ENCODE data around the gene BOLL. TPM values are rescaled to one million over a fixed set of nuclear protein-coding genes. Genes with fewer than 3 reads are reported as not detected.
A peak's percentile ranks its signal among the peaks of the same experiment; 100 is the strongest.
"Not testable (repeated sequence)": the region's sequence is repeated elsewhere in the genome, so short reads cannot be mapped to it uniquely, and the experiment has no call there.

The BOLL gene
- total RNA-seq, 1 experiment from 2014 or later = not detected

GRCh38 chr2:197710424-197711042, 74.6 kb downstream of the BOLL start:
- H4K20me1 ChIP-seq (ENCODE audit: low read length) = peaks cover 42% of the 10 kb centered on the region
- BruUV-seq (replicated peaks) = no TSS peak
- POLR2A ChIA-PET (ENCODE audit: unreplicated experiment) = interaction anchor here (0.6 kb wide), 1 partner anchor 211 kb away, joined by 3 read pairs; the partner anchor contains the start of genes HSPD1 and HSPE1
- no peak overlapping the region for H3K9ac ChIP-seq (ENCODE audit: low read length)
- CTCF ChIA-PET = no interaction called here
- no peaks in the 10 kb centered on the region for H3K9me3 ChIP-seq (ENCODE audit: low read length)
- H3K4me1 ChIP-seq (ENCODE audit: insufficient read depth, low read length) = peaks cover 9% of the 10 kb centered on the region
- H3K27me3 ChIP-seq (ENCODE audit: low read length) = no peaks in the 10 kb centered on the region
- ATAC-seq (no peak), DNase-seq (no peak)
- no peak for TF ChIP-seq EZH2phosphoT487 (IDR thresholded peaks at IDR 0.05; ENCODE audit: borderline replicate concordance, low read length)
- TF ChIP-seq CTCF (conservative IDR thresholded peaks at IDR 0.05; ENCODE audit: low read depth, low read length) = no peak
- TF ChIP-seq EZH2 (IDR thresholded peaks at IDR 0.05; ENCODE audit: low read length, unreplicated experiment) = no peak
- H3K4me3 ChIP-seq (ENCODE audit: low read length) = no peak overlapping the region
- H3K36me3 ChIP-seq (ENCODE audit: low read depth, low read length) = peaks cover 19% of the 10 kb centered on the region
- H3K9me2 ChIP-seq (replicated peaks; ENCODE audit: low read length) = no peaks in the 10 kb centered on the region
- H3K27ac ChIP-seq (ENCODE audit: low read length) = no peak overlapping the region
- no peak overlapping the region for H2AFZ ChIP-seq (ENCODE audit: low read length)
- H3K79me2 ChIP-seq (ENCODE audit: low read length) = peaks cover 84% of the 10 kb centered on the region
- intact Hi-C loops (cut with micrococcal nuclease) = no loop called here
- no peak overlapping the region for H3K4me2 ChIP-seq (ENCODE audit: low read length)
- H3F3A ChIP-seq (ENCODE audit: low read length, unreplicated experiment) = no peaks in the 10 kb centered on the region

- peak overlapping the region; percentile 91 for H3K4me3 ChIP-seq (ENCODE audit: low read length)
- H3K9me2 ChIP-seq (replicated peaks; ENCODE audit: low read length); H3K9me3 ChIP-seq (ENCODE audit: low read length); CTCF ChIA-PET; H3K9ac ChIP-seq (ENCODE audit: low read length); H3K27me3 ChIP-seq (ENCODE audit: low read length); ATAC-seq; H2AFZ ChIP-seq (ENCODE audit: low read length); DNase-seq; BruUV-seq (replicated peaks); H3K27ac ChIP-seq (ENCODE audit: low read length); H3F3A ChIP-seq (ENCODE audit: low read length, unreplicated experiment); POLR2A ChIA-PET (ENCODE audit: unreplicated experiment): not testable (repeated sequence)
- peak overlapping the region; percentile 99 for H3K4me2 ChIP-seq (ENCODE audit: low read length)
- H3K36me3 ChIP-seq (ENCODE audit: low read depth, low read length) = peaks cover 16% of the 10 kb centered on the region
- H3K4me1 ChIP-seq (ENCODE audit: insufficient read depth, low read length) = peaks cover 14% of the 10 kb centered on the region
- H3K79me2 ChIP-seq (ENCODE audit: low read length) = peaks cover 83% of the 10 kb centered on the region
- peaks cover 42% of the 10 kb centered on the region for H4K20me1 ChIP-seq (ENCODE audit: low read length)
- intact Hi-C loops (cut with micrococcal nuclease) = loop anchor here (5.0 to 10.0 kb wide), 4 partner anchors 97 to 552 kb away; partner anchors contain the start of genes MOB4 and SF3B1
Observed at GRCh38 chr2:197709140-197709539, 76.0 kb downstream of the BOLL start.

GRCh38 chr2:197708331-197708730, 76.8 kb downstream of the BOLL start:
- TF ChIP-seq EZH2 (IDR thresholded peaks at IDR 0.05; ENCODE audit: low read length, unreplicated experiment) (no peak), CTCF (conservative IDR thresholded peaks at IDR 0.05; ENCODE audit: low read depth, low read length) (no peak), EZH2phosphoT487 (IDR thresholded peaks at IDR 0.05; ENCODE audit: borderline replicate concordance, low read length) (no peak)
- BruUV-seq (replicated peaks) = no TSS peak
- H3K9me2 ChIP-seq (replicated peaks; ENCODE audit: low read length) = no peaks in the 10 kb centered on the region
- H3K4me2 ChIP-seq (ENCODE audit: low read length) = peak overlapping the region; percentile 99
- H3K27ac ChIP-seq (ENCODE audit: low read length) = no peak overlapping the region
- ChIA-PET CTCF (no interaction called here), POLR2A (ENCODE audit: unreplicated experiment) (no interaction called here)
- H4K20me1 ChIP-seq (ENCODE audit: low read length) = peaks cover 42% of the 10 kb centered on the region
- no peak overlapping the region for H2AFZ ChIP-seq (ENCODE audit: low read length)
- intact Hi-C loops (cut with micrococcal nuclease) = loop anchor here (5.0 to 10.0 kb wide), 4 partner anchors 96 to 551 kb away; partner anchors contain the start of genes MOB4 and SF3B1
- peak overlapping the region; percentile 91 for H3K4me3 ChIP-seq (ENCODE audit: low read length)
- DNase-seq (peak; percentile 69), ATAC-seq (no peak)
- peaks cover 14% of the 10 kb centered on the region for H3K4me1 ChIP-seq (ENCODE audit: insufficient read depth, low read length)
- no peaks in the 10 kb centered on the region for H3F3A ChIP-seq (ENCODE audit: low read length, unreplicated experiment)
- H3K9me3 ChIP-seq (ENCODE audit: low read length) = no peaks in the 10 kb centered on the region
- H3K79me2 ChIP-seq (ENCODE audit: low read length) = peaks cover 77% of the 10 kb centered on the region
- H3K27me3 ChIP-seq (ENCODE audit: low read length) = no peaks in the 10 kb centered on the region
- H3K36me3 ChIP-seq (ENCODE audit: low read depth, low read length) = peaks cover 13% of the 10 kb centered on the region
- H3K9ac ChIP-seq (ENCODE audit: low read length) = peak overlapping the region; percentile 21; the same call in 1 of the 2 replicates

Data from PC-3 (cell line).